ENCODE measurements around the gene ARHGEF16.

GRCh38 chr1:3450983-3451382 lies 3.5 kb upstream of the ARHGEF16 start:
- TF ChIP-seq, protein P1, sequence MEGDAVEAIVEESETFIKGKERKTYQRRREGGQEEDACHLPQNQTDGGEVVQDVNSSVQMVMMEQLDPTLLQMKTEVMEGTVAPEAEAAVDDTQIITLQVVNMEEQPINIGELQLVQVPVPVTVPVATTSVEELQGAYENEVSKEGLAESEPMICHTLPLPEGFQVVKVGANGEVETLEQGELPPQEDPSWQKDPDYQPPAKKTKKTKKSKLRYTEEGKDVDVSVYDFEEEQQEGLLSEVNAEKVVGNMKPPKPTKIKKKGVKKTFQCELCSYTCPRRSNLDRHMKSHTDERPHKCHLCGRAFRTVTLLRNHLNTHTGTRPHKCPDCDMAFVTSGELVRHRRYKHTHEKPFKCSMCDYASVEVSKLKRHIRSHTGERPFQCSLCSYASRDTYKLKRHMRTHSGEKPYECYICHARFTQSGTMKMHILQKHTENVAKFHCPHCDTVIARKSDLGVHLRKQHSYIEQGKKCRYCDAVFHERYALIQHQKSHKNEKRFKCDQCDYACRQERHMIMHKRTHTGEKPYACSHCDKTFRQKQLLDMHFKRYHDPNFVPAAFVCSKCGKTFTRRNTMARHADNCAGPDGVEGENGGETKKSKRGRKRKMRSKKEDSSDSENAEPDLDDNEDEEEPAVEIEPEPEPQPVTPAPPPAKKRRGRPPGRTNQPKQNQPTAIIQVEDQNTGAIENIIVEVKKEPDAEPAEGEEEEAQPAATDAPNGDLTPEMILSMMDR (IDR thresholded peaks at IDR 0.05): no peak
- TF ChIP-seq, protein P2, sequence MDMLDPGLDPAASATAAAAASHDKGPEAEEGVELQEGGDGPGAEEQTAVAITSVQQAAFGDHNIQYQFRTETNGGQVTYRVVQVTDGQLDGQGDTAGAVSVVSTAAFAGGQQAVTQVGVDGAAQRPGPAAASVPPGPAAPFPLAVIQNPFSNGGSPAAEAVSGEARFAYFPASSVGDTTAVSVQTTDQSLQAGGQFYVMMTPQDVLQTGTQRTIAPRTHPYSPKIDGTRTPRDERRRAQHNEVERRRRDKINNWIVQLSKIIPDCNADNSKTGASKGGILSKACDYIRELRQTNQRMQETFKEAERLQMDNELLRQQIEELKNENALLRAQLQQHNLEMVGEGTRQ (CRISPR knock-in tag; IDR thresholded peaks at IDR 0.05): no peak
- TF ChIP-seq FOXP4 (CRISPR knock-in tag; IDR thresholded peaks at IDR 0.05): no peak
- TF ChIP-seq ZNF317 (CRISPR knock-in tag; IDR thresholded peaks at IDR 0.05; ENCODE audit: borderline replicate concordance, low read depth): no peak
- no peak for TF ChIP-seq ESRRA (CRISPR knock-in tag; IDR thresholded peaks at IDR 0.05; ENCODE audit: borderline replicate concordance)
- TF ChIP-seq, protein P3, sequence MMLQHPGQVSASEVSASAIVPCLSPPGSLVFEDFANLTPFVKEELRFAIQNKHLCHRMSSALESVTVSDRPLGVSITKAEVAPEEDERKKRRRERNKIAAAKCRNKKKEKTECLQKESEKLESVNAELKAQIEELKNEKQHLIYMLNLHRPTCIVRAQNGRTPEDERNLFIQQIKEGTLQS (CRISPR knock-in tag; conservative IDR thresholded peaks at IDR 0.05): no peak
- TF ChIP-seq PREB (CRISPR knock-in tag; IDR thresholded peaks at IDR 0.05; ENCODE audit: borderline replicate concordance): no peak
- no peak for TF ChIP-seq SP1 (CRISPR knock-in tag; conservative IDR thresholded peaks at IDR 0.05)
- TF ChIP-seq ZNF121 (CRISPR knock-in tag; IDR thresholded peaks at IDR 0.05): no peak
- TF ChIP-seq NFE2L1 (CRISPR knock-in tag; IDR thresholded peaks at IDR 0.05): no peak
- no peak for TF ChIP-seq MXD4 (CRISPR knock-in tag; IDR thresholded peaks at IDR 0.05; ENCODE audit: borderline replicate concordance)
- TF ChIP-seq MAX (CRISPR knock-in tag; IDR thresholded peaks at IDR 0.05): no peak
- TF ChIP-seq JUN (CRISPR knock-in tag; IDR thresholded peaks at IDR 0.05): no peak
- TF ChIP-seq CREB1 (CRISPR knock-in tag; IDR thresholded peaks at IDR 0.05): no peak

Measured in WTC11 (cell line).